GM21526 (cell line): ENCODE data around the gene ENOX1.
"Not testable (repeated sequence)": the region's sequence is repeated elsewhere in the genome, so short reads cannot be mapped to it uniquely, and the experiment has no call there.

Experiments
- ATAC-seq: cut with Tn5 transposase; IDR thresholded peaks from one replicate; pipeline ENCODE4 v1.9.1; 2021; ENCODE audit warnings: moderate library complexity; ENCODE audit not compliant: unreplicated experiment, low FRiP score

The ENOX1 gene

GRCh38 chr13:43786766-43787517 is at the start of gene ENOX1:
Gene ENOX1 (minus strand): TSS chr13:43786972.
- ATAC-seq = no peak

GRCh38 chr13:43835701-43836100 is 48.9 kb upstream of the ENOX1 start:
- no peak for ATAC-seq

- ATAC-seq = no peak
Measured at GRCh38 chr13:43831088-43831487, 44.3 kb upstream of the ENOX1 start.

- ATAC-seq = no peak
Measured at GRCh38 chr13:43830497-43830881, 43.7 kb upstream of the ENOX1 start.

GRCh38 chr13:43824656-43825055 is 37.9 kb upstream of the ENOX1 start:
- ATAC-seq = not testable (repeated sequence)

GRCh38 chr13:43822969-43823368 is 36.2 kb upstream of the ENOX1 start:
- ATAC-seq = no peak

- no peak for ATAC-seq
Measured at GRCh38 chr13:43816401-43816889, 29.7 kb upstream of the ENOX1 start.

GRCh38 chr13:43815204-43815603 is 28.4 kb upstream of the ENOX1 start:
- no peak for ATAC-seq

GRCh38 chr13:43808676-43809075 is 21.9 kb upstream of the ENOX1 start:
- ATAC-seq = no peak

- no peak for ATAC-seq
Measured at GRCh38 chr13:43805681-43806128, 18.9 kb upstream of the ENOX1 start.

GRCh38 chr13:43805071-43805468 is 18.3 kb upstream of the ENOX1 start:
- no peak for ATAC-seq

GRCh38 chr13:43804461-43805070 is 17.8 kb upstream of the ENOX1 start:
- ATAC-seq = no peak

- ATAC-seq = no peak
Measured at GRCh38 chr13:43802511-43802910, 15.7 kb upstream of the ENOX1 start.

GRCh38 chr13:43800828-43801227 is 14.1 kb upstream of the ENOX1 start:
- no peak for ATAC-seq

- ATAC-seq = no peak
Measured at GRCh38 chr13:43799191-43799590, 12.4 kb upstream of the ENOX1 start.

- no peak for ATAC-seq
Measured at GRCh38 chr13:43797869-43798268, 11.1 kb upstream of the ENOX1 start.

GRCh38 chr13:43797159-43797558 is 10.4 kb upstream of the ENOX1 start:
- no peak for ATAC-seq

GRCh38 chr13:43794416-43794815 is 7.6 kb upstream of the ENOX1 start:
- no peak for ATAC-seq

GRCh38 chr13:43792076-43792881 is 5.5 kb upstream of the ENOX1 start:
- no peak for ATAC-seq

- no peak for ATAC-seq
Measured at GRCh38 chr13:43787997-43788396, 1.2 kb upstream of the ENOX1 start.

GRCh38 chr13:43787518-43787891 is 733 bp upstream of the ENOX1 start:
- no peak for ATAC-seq
